Melanocyte of skin (primary cell): ENCODE results near the gene GSTT2B. TPM values are rescaled to one million over a fixed set of nuclear protein-coding genes. Genes with fewer than 3 reads are reported as not detected.

ENCODE experiments used
- total RNA-seq, 2 donors: library from RNA; depleted of rRNA; stranded (reverse); fragments of >200 nt; gene quantifications; 2 replicates each; pipeline ENCODE4 v1.2.3, GENCODE V29; 2012

The GSTT2B gene
- total RNA-seq = 1 to 10 TPM in 1 of 2 donors, under 1 TPM in 1; 0.69 to 2.7 TPM

GRCh38 chr22:23961084-23961771, at the start of gene GSTT2B:
TSS of gene GSTT2B (minus strand) at chr22:23961195. CDS start at chr22:23961131, 64 bp downstream.

GRCh38 chr22:24005201-24005600, 44.2 kb upstream of the GSTT2B start, which contains the start of gene GSTT4:
TSS of gene GSTT4 (minus strand) at chr22:24005453. CDS start at chr22:24005356, 97 bp downstream.

DNA sequence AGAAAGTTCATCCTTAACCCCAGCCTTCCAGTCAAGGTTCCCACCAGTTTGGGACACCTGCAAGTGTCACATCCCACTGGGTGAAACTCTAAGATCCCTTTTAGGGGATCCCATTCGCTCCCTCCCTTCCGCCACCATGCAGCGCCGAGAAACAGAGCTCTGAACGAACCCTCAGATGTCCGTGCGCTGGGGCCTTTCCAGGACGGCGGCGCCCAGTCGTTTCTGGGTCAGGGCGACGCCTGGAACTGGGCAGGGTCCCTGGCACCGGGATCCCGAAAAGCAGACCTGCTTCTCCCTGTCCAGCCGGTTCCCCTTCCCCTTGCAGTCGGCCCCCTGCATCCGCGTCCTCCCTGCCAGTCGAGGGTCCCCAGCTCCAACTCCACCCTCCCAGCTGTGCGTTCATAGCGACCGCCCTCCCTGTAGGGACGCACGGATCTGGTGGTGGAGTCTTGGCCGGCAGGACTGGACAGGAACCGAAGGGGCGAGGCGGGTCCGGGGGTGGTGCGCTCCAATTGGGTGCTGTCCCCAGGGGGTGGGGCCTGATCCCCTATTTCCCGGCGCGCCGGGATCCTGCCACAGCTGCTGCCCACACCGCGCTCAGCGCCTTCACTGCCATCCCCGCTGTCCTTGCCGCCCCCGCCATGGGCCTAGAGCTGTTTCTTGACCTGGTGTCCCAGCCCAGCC, 18.7 kb upstream of the GSTT2B start, which contains the start of gene GSTT2:
GSTT2 (plus strand) TSS at position 578 of the 684 bp plus-strand sequence.

GRCh38 chr22:23974345-23974744, 13.3 kb upstream of the GSTT2B start, which contains the start of gene DDT:
TSS of gene DDT (minus strand) at chr22:23974441. CDS start at chr22:23974414, 27 bp downstream.

DNA sequence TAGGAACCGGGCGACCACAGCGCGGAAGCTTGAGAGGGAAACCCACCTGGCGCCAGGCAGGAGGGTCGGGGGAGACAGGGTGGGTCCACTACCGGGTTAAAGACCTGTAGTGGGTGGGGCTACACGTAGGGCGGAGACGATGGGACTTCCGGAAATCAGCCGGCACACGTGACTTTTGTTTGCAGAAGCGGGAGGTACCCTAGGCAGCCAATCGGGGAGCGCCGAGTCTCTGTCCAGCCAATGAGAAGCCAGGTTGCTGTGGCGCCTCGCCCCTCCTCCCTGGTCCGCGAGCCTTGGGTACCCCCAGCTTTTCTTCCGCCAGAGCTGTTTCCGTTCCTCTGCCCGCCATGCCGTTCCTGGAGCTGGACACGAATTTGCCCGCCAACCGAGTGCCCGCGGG, 5.6 kb upstream of the GSTT2B start, which contains the start of gene DDTL:
DDTL (plus strand) TSS at position 321 of the 400 bp plus-strand sequence; CDS start at position 348, 27 bp downstream.

Other genes starting within 250 kb of the GSTT2B start
- gene ZNF70, start 210.1 kb downstream of the GSTT2B start, total RNA-seq = 1 to 10 TPM; 3.8 to 4.0 TPM
- not detected for gene VPREB3, start 206.8 kb downstream of the GSTT2B start, total RNA-seq
- under 1 TPM in 1 of 2 donors, not detected in 1; 0.69 TPM for gene C22orf15, start 198.2 kb downstream of the GSTT2B start, total RNA-seq
- gene CHCHD10, start 193.2 kb downstream of the GSTT2B start, total RNA-seq = 10 to 100 TPM in 1 of 2 donors, 1 to 10 TPM in 1; 2.8 to 12.0 TPM
- gene MMP11, start 188.3 kb downstream of the GSTT2B start, total RNA-seq = 1 to 10 TPM in 1 of 2 donors, under 1 TPM in 1; 1.00 to 2.8 TPM
- gene SMARCB1, start 174.2 kb downstream of the GSTT2B start, total RNA-seq = 10 to 100 TPM; 44.0 to 52.3 TPM
- gene DERL3, start 122.2 kb downstream of the GSTT2B start, total RNA-seq = under 1 TPM; under 0.01 to 0.67 TPM
- gene SLC2A11, start 103.3 kb downstream of the GSTT2B start, total RNA-seq = 1 to 10 TPM; 6.0 to 9.6 TPM
- 100 to 1,000 TPM; 243 to 270 TPM for gene MIF, start 66.8 kb downstream of the GSTT2B start, total RNA-seq
- 1 to 10 TPM in 1 of 2 donors, under 1 TPM in 1; 0.67 to 1.0 TPM for gene DDTL, start 5.7 kb upstream of the GSTT2B start, total RNA-seq
- gene DDT, start 13.2 kb upstream of the GSTT2B start, total RNA-seq = 100 to 1,000 TPM; 101 to 125 TPM
- gene GSTT2, start 18.9 kb upstream of the GSTT2B start, total RNA-seq = not detected
- not detected for gene GSTT4, start 44.3 kb upstream of the GSTT2B start, total RNA-seq
- gene CABIN1, start 50.1 kb upstream of the GSTT2B start, total RNA-seq = 10 to 100 TPM; 52.7 to 53.3 TPM
- 1 to 10 TPM in 1 of 2 donors, under 1 TPM in 1; 0.69 to 2.0 TPM for gene SUSD2, start 220.3 kb upstream of the GSTT2B start, total RNA-seq